SU-DHL-6 (cell line): ENCODE data around the gene TNS1.

Source experiments
- H2AFZ ChIP-seq: fragments of 200-600 bp; sonication (generic); 2 replicates; pipeline ENCODE4 v1.6.1; 2014; ENCODE audit warnings: low read depth, mild to moderate bottlenecking, moderate library complexity, mixed read lengths, antibody characterized with exemption, low read length; ENCODE audit not compliant: severe bottlenecking
- H3F3A ChIP-seq: fragments of 200-600 bp; shearing (Covaris generic); 2 replicates; pipeline ENCODE4 v1.6.0; 2016; ENCODE audit warnings: antibody characterized with exemption, mild to moderate bottlenecking; ENCODE audit not compliant: insufficient read depth
- H3K27ac ChIP-seq: fragments of 200-600 bp; sonication (generic); 2 replicates; pipeline ENCODE4 v1.5.1; 2016; ENCODE audit warnings: low read depth, mild to moderate bottlenecking, low read length, moderate library complexity, mixed read lengths
- H3K27me3 ChIP-seq: fragments of 200-600 bp; sonication (generic), shearing (Covaris generic); 2 replicates; pipeline ENCODE4 v1.6.0; 2014; ENCODE audit warnings: mild to moderate bottlenecking, low read length
- H3K36me3 ChIP-seq: fragments of 200-600 bp; sonication (generic); 2 replicates; pipeline ENCODE4 v1.6.1; 2014; ENCODE audit warnings: mild to moderate bottlenecking, low read length, mixed read lengths
- H3K4me2 ChIP-seq: fragments of 300-600, 200-600 bp; shearing (Covaris generic), sonication (generic); 2 replicates; pipeline ENCODE4 v1.6.0; 2014; ENCODE audit warnings: low read length, low read depth, mild to moderate bottlenecking; ENCODE audit not compliant: poor library complexity, severe bottlenecking
- H3K4me3 ChIP-seq: fragments of 200-600 bp; sonication (generic); 2 replicates; pipeline ENCODE4 v1.5.1; 2014; ENCODE audit warnings: antibody characterized with exemption, low read length, mild to moderate bottlenecking, mixed read lengths; ENCODE audit not compliant: insufficient read depth, poor library complexity, severe bottlenecking
- H3K79me2 ChIP-seq: fragments of 200-600 bp; sonication (generic); 2 replicates; pipeline ENCODE4 v1.6.1; 2014; ENCODE audit warnings: mild to moderate bottlenecking, low read length, moderate library complexity; ENCODE audit not compliant: insufficient read depth
- H3K9ac ChIP-seq: fragments of 200-600 bp; sonication (generic); 2 replicates; pipeline ENCODE4 v1.7.0; 2014; ENCODE audit warnings: mild to moderate bottlenecking, low read length
- H3K9me2 ChIP-seq: fragments of 200-600 bp; sonication (generic); replicated peaks from 2 replicates; pipeline ENCODE4 v1.6.1; 2014; ENCODE audit warnings: low read length; ENCODE audit not compliant: insufficient read depth
- H3K9me3 ChIP-seq: fragments of 200-600 bp; sonication (generic); 2 replicates; pipeline ENCODE4 v1.6.1; 2014; ENCODE audit warnings: low read length, mixed read lengths; ENCODE audit not compliant: insufficient read depth
- H4K20me1 ChIP-seq: fragments of 200-600 bp; sonication (generic); 2 replicates; pipeline ENCODE4 v1.6.1; 2014; ENCODE audit warnings: low read depth, mild to moderate bottlenecking, antibody characterized with exemption, low read length, moderate library complexity, mixed read lengths
- CTCF ChIP-seq: fragments of 200-600 bp; sonication (generic); IDR thresholded peaks from one replicate; pipeline ENCODE4 v1.5.1; 2017; ENCODE audit warnings: antibody characterized with exemption, mild to moderate bottlenecking, low read length, moderate library complexity; ENCODE audit not compliant: insufficient read depth, poor library complexity, severe bottlenecking
- EZH2phosphoT487 ChIP-seq: fragments of 200-600 bp; sonication (generic), shearing (Covaris generic); conservative IDR thresholded peaks from 2 replicates; pipeline ENCODE4 v1.6.1; 2018; ENCODE audit warnings: mild to moderate bottlenecking, antibody characterized with exemption, low read length, moderate library complexity, mixed read lengths

TNS1 gene

GRCh38 chr2:217789736-217790181, 213.0 kb downstream of the TNS1 start:
- Histone ChIP-seq H3K4me3 (peak overlapping the region; percentile 38), H3K9me2 (no peaks in the 10 kb centered on the region), H3K4me2 (peak overlapping the region; percentile 53), H3K79me2 (no peaks in the 10 kb centered on the region), H4K20me1 (no peaks in the 10 kb centered on the region), H3K27ac (no peak overlapping the region), H3K9me3 (no peaks in the 10 kb centered on the region), H3F3A (no peaks in the 10 kb centered on the region), H3K27me3 (no peaks in the 10 kb centered on the region), H3K36me3 (no peaks in the 10 kb centered on the region), H3K9ac (peak overlapping the region; percentile 49), H2AFZ (peak overlapping the region; percentile 82)
- TF ChIP-seq CTCF (no peak), EZH2phosphoT487 (no peak)

DNA sequence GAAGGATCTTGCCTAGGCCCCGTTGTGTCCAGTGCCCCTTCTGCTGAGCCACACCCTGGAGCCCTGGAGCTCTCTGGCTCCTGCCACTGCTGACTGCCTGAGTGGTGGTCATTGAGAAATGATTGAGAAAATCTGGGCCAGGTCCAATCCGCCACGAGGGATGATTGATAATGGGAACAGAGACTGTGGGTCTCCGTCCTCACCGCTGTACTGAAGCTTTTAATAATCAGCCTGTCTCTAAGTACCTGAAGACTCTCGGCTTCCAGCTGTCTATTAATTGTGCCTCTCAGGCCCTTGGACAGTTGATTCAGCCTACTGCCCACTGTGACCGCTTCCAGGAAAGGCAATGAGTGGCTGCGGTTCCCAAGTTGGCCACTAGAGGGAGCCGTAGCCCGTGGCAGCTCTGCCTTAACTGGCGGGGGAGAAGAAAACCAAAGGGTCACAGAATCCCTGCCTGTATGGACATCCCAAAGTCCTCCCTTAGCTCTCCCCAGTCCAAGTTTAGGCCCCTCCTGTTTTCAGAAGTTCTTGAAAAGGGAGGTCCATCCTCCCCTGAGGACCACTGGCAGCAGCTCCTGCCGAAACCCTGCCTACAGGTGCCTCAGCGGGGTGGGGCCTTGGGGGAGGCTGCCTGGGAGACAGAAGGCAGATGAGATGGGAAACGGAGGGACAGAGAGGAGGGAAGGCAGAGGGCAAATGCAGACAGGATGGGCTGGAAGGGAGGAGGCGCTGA, 213.6 kb downstream of the TNS1 start:
- H2AFZ ChIP-seq: peak overlapping the region; percentile 82
- no peaks in the 10 kb centered on the region for H3F3A ChIP-seq
- no peaks in the 10 kb centered on the region for H4K20me1 ChIP-seq
- H3K9me3 ChIP-seq: no peaks in the 10 kb centered on the region
- TF ChIP-seq CTCF (peak; percentile 94), EZH2phosphoT487 (no peak)
- peak overlapping the region; percentile 49 for H3K9ac ChIP-seq
- H3K4me3 ChIP-seq: peak overlapping the region; percentile 38
- no peaks in the 10 kb centered on the region for H3K79me2 ChIP-seq
- no peak overlapping the region for H3K27ac ChIP-seq
- H3K9me2 ChIP-seq: no peaks in the 10 kb centered on the region
- H3K36me3 ChIP-seq: no peaks in the 10 kb centered on the region
- H3K27me3 ChIP-seq: no peaks in the 10 kb centered on the region
- H3K4me2 ChIP-seq: peak overlapping the region; percentile 53

GRCh38 chr2:217788669-217789002, 214.2 kb downstream of the TNS1 start:
- Histone ChIP-seq H4K20me1 (no peaks in the 10 kb centered on the region), H3K9me3 (no peaks in the 10 kb centered on the region), H3K27ac (no peak overlapping the region), H3F3A (no peaks in the 10 kb centered on the region), H2AFZ (no peak overlapping the region), H3K4me3 (no peak overlapping the region), H3K9me2 (no peaks in the 10 kb centered on the region), H3K36me3 (no peaks in the 10 kb centered on the region), H3K79me2 (no peaks in the 10 kb centered on the region), H3K4me2 (no peak overlapping the region), H3K27me3 (no peaks in the 10 kb centered on the region), H3K9ac (no peak overlapping the region)
- TF ChIP-seq EZH2phosphoT487 (no peak), CTCF (no peak)
